Keratinocyte (primary cell): Measurements from ENCODE around the gene CFAP77. TPM values are rescaled to one million over a fixed set of nuclear protein-coding genes. Genes with fewer than 3 reads are reported as not detected.

ENCODE experiments used
- DNase-seq: peaks from one replicate; pipeline ENCODE4 v3.0.0-alpha.2; 2011; ENCODE audit warnings: low read depth, missing footprints, low spot score
- FAIRE-seq: peaks from 2 replicates; lab custom pipeline; 2011; peaks lifted over from hg19 to GRCh38; lab: Jason Lieb, UNC
- H2AFZ ChIP-seq: 2 replicates; pipeline ENCODE4 v1.6.0; 2012; ENCODE audit warnings: low read length, control low read depth, inconsistent platforms; ENCODE audit not compliant: control insufficient read depth
- H3K27ac ChIP-seq: 2 replicates; pipeline ENCODE4 v1.5.1; 2011; ENCODE audit warnings: low read length; ENCODE audit not compliant: control insufficient read depth, insufficient read depth
- H3K27me3 ChIP-seq: 3 replicates; pipeline ENCODE4 v1.6.0; 2011; ENCODE audit warnings: low read length; ENCODE audit not compliant: control insufficient read depth, insufficient read depth; ENCODE audit errors: extremely low read depth
- H3K36me3 ChIP-seq, 2 experiments: 2 replicates in 1 of 2; 3 replicates in 1 of 2; pipeline ENCODE4 v1.5.1; 2011; ENCODE audit warnings: low read length in 2 of 2, mild to moderate bottlenecking in 1 of 2; ENCODE audit not compliant: control insufficient read depth in 2 of 2, insufficient read depth in 2 of 2; ENCODE audit errors: extremely low read depth in 1 of 2
- H3K4me1 ChIP-seq: 3 replicates; pipeline ENCODE4 v1.5.1; 2011; ENCODE audit warnings: low read length; ENCODE audit not compliant: control insufficient read depth, insufficient read depth; ENCODE audit errors: extremely low read depth
- H3K4me2 ChIP-seq: 3 replicates; pipeline ENCODE4 v1.6.0; 2011; ENCODE audit warnings: low read depth, low read length; ENCODE audit not compliant: control insufficient read depth, insufficient read depth; ENCODE audit errors: extremely low read depth
- H3K4me3 ChIP-seq, 3 experiments: fragments of 200-600 bp in 1 of 3; sonication (generic) in 1 of 3; 2 replicates in 2 of 3; 3 replicates in 1 of 3; pipeline ENCODE4 v1.5.1; 2011 to 2016; ENCODE audit warnings: low read length in 3 of 3, mild to moderate bottlenecking in 3 of 3, control low read depth in 2 of 3, inconsistent platforms in 1 of 3, low read depth in 1 of 3, mixed read lengths in 1 of 3, mixed run types in 1 of 3, moderate library complexity in 1 of 3; ENCODE audit not compliant: control insufficient read depth in 2 of 3, insufficient read depth in 2 of 3; ENCODE audit errors: extremely low read depth in 1 of 3
- H3K79me2 ChIP-seq: 2 replicates; pipeline ENCODE4 v1.6.0; 2012; ENCODE audit warnings: low read length; ENCODE audit not compliant: control insufficient read depth, insufficient read depth
- H3K9ac ChIP-seq: 3 replicates; pipeline ENCODE4 v1.6.0; 2011; ENCODE audit warnings: low read length; ENCODE audit not compliant: control insufficient read depth, insufficient read depth; ENCODE audit errors: extremely low read depth
- H3K9me1 ChIP-seq: 3 replicates; pipeline ENCODE4 v1.6.0; 2011; ENCODE audit warnings: low read length; ENCODE audit not compliant: control insufficient read depth, insufficient read depth; ENCODE audit errors: extremely low read depth
- H3K9me3 ChIP-seq: 2 replicates; pipeline ENCODE4 v1.5.1; 2012; ENCODE audit warnings: low read depth, low read length; ENCODE audit not compliant: control insufficient read depth
- H4K20me1 ChIP-seq: 3 replicates; pipeline ENCODE4 v1.6.0; 2011; ENCODE audit warnings: low read length; ENCODE audit not compliant: control insufficient read depth, insufficient read depth; ENCODE audit errors: extremely low read depth
- CTCF ChIP-seq, 3 experiments: IDR thresholded peaks in 1 of 3; conservative IDR thresholded peaks in 1 of 3; optimal IDR thresholded peaks in 1 of 3; 2 replicates in 2 of 3; 3 replicates in 1 of 3; pipeline versions ENCODE3 to v1.5.1; 2011; ENCODE audit warnings: low read length in 3 of 3, mild to moderate bottlenecking in 3 of 3, moderate library complexity in 2 of 3, control low read depth in 1 of 3, inconsistent platforms in 1 of 3; ENCODE audit not compliant: insufficient read depth in 2 of 3; ENCODE audit errors: extremely low read depth in 1 of 3
- EZH2 ChIP-seq: IDR thresholded peaks from one replicate; pipeline ENCODE4 v1.6.1; 2012; ENCODE audit warnings: inconsistent platforms, mild to moderate bottlenecking, low read length, moderate library complexity
- dilution Hi-C: fragments of 300-500 bp; cut with MboI; formaldehyde crosslinking; loops from one replicate; pipeline ENCODE4 v1.7.0; 2020; ENCODE audit warnings: low sequenced_read_pairs; ENCODE audit not compliant: extremely low pct_ligation_motif_present
- polyA plus RNA-seq, 5 experiments: library from polyadenylated mRNA; depleted of rRNA in 3 of 5; stranded (reverse) in 3 of 5; stranded (forward) in 1 of 5; unstranded in 1 of 5; fragments of >200 nt; gene quantifications; 1 replicate in 1 of 5; 2 replicates in 3 of 5; 3 replicates in 1 of 5; pipeline versions ENCODE4 v1.2.1 to v1.2.3, GENCODE V29; 2011 to 2012; ENCODE audit warnings: missing spikeins in 2 of 5, low read depth in 1 of 5, low replicate concordance in 1 of 5

Gene CFAP77
- polyA plus RNA-seq, 1 donor (not counting 4 experiments of a cell fraction or from before 2014, with no cell fraction given): not detected

GRCh38 chr9:132513416-132513815 lies 103.4 kb downstream of the CFAP77 start:
- Histone ChIP-seq H3K79me2 (no peaks in the 10 kb centered on the region), H3K27me3 (peaks cover 36% of the 10 kb centered on the region), H3K9ac (no peak overlapping the region), H3K9me3 (no peaks in the 10 kb centered on the region), H3K36me3 (no peaks in the 10 kb centered on the region), H3K4me3 (no peak overlapping the region), H3K9me1 (no peaks in the 10 kb centered on the region), H3K4me2 (no peak overlapping the region), H4K20me1 (no peaks in the 10 kb centered on the region), H3K4me1 (no peaks in the 10 kb centered on the region), H3K27ac (no peak overlapping the region), H2AFZ (no peak overlapping the region)
- DNase-seq: no peak
- no peak for TF ChIP-seq EZH2
- TF ChIP-seq CTCF (optimal IDR thresholded peaks at IDR 0.05 in 1 of 3, IDR thresholded peaks at IDR 0.05 in 1 of 3, conservative IDR thresholded peaks at IDR 0.05 in 1 of 3; ENCODE audit: extremely low read depth in 1 of 3, insufficient read depth in 2 of 3, low read length in 3 of 3): no peak
- dilution Hi-C loops: no loop called here
- FAIRE-seq: no peak

GRCh38 chr9:132514011-132514744 lies 104.2 kb downstream of the CFAP77 start:
- TF ChIP-seq EZH2 (no peak), CTCF (optimal IDR thresholded peaks at IDR 0.05 in 1 of 3, IDR thresholded peaks at IDR 0.05 in 1 of 3, conservative IDR thresholded peaks at IDR 0.05 in 1 of 3; ENCODE audit: extremely low read depth in 1 of 3, insufficient read depth in 2 of 3, low read length in 3 of 3) (no peak)
- H3K4me2 ChIP-seq: no peak overlapping the region
- dilution Hi-C loops: no loop called here
- H4K20me1 ChIP-seq: no peaks in the 10 kb centered on the region
- no peak overlapping the region for H3K27ac ChIP-seq
- no peaks in the 10 kb centered on the region for H3K9me3 ChIP-seq
- H3K4me3 ChIP-seq: no peak overlapping the region
- H3K27me3 ChIP-seq: peaks cover 33% of the 10 kb centered on the region
- no peaks in the 10 kb centered on the region for H3K9me1 ChIP-seq
- DNase-seq (no peak), FAIRE-seq (no peak)
- no peaks in the 10 kb centered on the region for H3K36me3 ChIP-seq
- H2AFZ ChIP-seq: no peak overlapping the region
- H3K9ac ChIP-seq: no peak overlapping the region
- H3K79me2 ChIP-seq: no peaks in the 10 kb centered on the region
- no peaks in the 10 kb centered on the region for H3K4me1 ChIP-seq
